ENCODE results near the gene CEMIP2. TPM values are rescaled to one million over a fixed set of nuclear protein-coding genes. Genes with fewer than 3 reads are reported as not detected.

Gene CEMIP2
- total RNA-seq, 1 donor from 2014 or later = 34.4 TPM

GRCh38 chr9:71670121-71670520 is 98.2 kb downstream of the CEMIP2 start:
- H3K36me3 ChIP-seq = no peaks in the 10 kb centered on the region
- intact Hi-C loops (cut with DNase I) = no loop called here
- no peaks in the 10 kb centered on the region for H3K27me3 ChIP-seq
- no peaks in the 10 kb centered on the region for H3K9me3 ChIP-seq
- H3K4me3 ChIP-seq = no peak overlapping the region
- no peak for TF ChIP-seq CTCF (IDR thresholded peaks at IDR 0.05)
- no peak for DNase-seq (ENCODE audit: low spot score in 2 of 2)
- no peaks in the 10 kb centered on the region for H3K4me1 ChIP-seq
- H3K27ac ChIP-seq = no peak overlapping the region

- no peak for DNase-seq (ENCODE audit: low spot score in 2 of 2)
- intact Hi-C loops (cut with DNase I) = no loop called here
- Histone ChIP-seq H3K27me3 (no peaks in the 10 kb centered on the region), H3K27ac (no peak overlapping the region), H3K4me1 (no peaks in the 10 kb centered on the region), H3K36me3 (no peaks in the 10 kb centered on the region), H3K9me3 (no peaks in the 10 kb centered on the region), H3K4me3 (no peak overlapping the region)
- no peak for TF ChIP-seq CTCF (IDR thresholded peaks at IDR 0.05)
Observed at GRCh38 chr9:71669284-71669995, 98.9 kb downstream of the CEMIP2 start.

GRCh38 chr9:71668717-71669116 is 99.6 kb downstream of the CEMIP2 start:
- DNase-seq (ENCODE audit: low spot score in 2 of 2) = no peak
- no peak for TF ChIP-seq CTCF (IDR thresholded peaks at IDR 0.05)
- Histone ChIP-seq H3K27me3 (no peaks in the 10 kb centered on the region), H3K4me3 (no peak overlapping the region), H3K4me1 (no peaks in the 10 kb centered on the region), H3K36me3 (no peaks in the 10 kb centered on the region), H3K9me3 (no peaks in the 10 kb centered on the region), H3K27ac (no peak overlapping the region)
- intact Hi-C loops (cut with DNase I) = no loop called here

GRCh38 chr9:71665247-71665646 is 103.1 kb downstream of the CEMIP2 start:
- no peaks in the 10 kb centered on the region for H3K36me3 ChIP-seq
- no peak for DNase-seq (ENCODE audit: low spot score in 2 of 2)
- no peaks in the 10 kb centered on the region for H3K9me3 ChIP-seq
- no peak overlapping the region for H3K27ac ChIP-seq
- H3K4me3 ChIP-seq = no peak overlapping the region
- no peak for TF ChIP-seq CTCF (IDR thresholded peaks at IDR 0.05)
- intact Hi-C loops (cut with DNase I) = no loop called here
- H3K27me3 ChIP-seq = no peaks in the 10 kb centered on the region
- no peaks in the 10 kb centered on the region for H3K4me1 ChIP-seq

- Histone ChIP-seq H3K27ac (no peak overlapping the region), H3K4me3 (no peak overlapping the region), H3K4me1 (no peaks in the 10 kb centered on the region), H3K36me3 (no peaks in the 10 kb centered on the region), H3K27me3 (no peaks in the 10 kb centered on the region), H3K9me3 (no peaks in the 10 kb centered on the region)
- DNase-seq (ENCODE audit: low spot score in 2 of 2) = no peak
- TF ChIP-seq CTCF (IDR thresholded peaks at IDR 0.05) = no peak
- intact Hi-C loops (cut with DNase I) = no loop called here
Observed at GRCh38 chr9:71664566-71664965, 103.7 kb downstream of the CEMIP2 start.
